Stimulated activated CD8-positive, alpha-beta memory T cell treated with anti-CD3 and anti-CD28 coated beads, Interleukin-12 subunit alpha, Interleukin-12 subunit beta, amount 100 ng/mL, for 24 hours (primary cell): ENCODE data around the gene PCNX2.

Experiments used
- DNase-seq: peaks from one replicate; pipeline ENCODE4 v3.0.0-alpha.2; 2020; ENCODE audit errors: extremely low read depth

PCNX2 gene

DNA sequence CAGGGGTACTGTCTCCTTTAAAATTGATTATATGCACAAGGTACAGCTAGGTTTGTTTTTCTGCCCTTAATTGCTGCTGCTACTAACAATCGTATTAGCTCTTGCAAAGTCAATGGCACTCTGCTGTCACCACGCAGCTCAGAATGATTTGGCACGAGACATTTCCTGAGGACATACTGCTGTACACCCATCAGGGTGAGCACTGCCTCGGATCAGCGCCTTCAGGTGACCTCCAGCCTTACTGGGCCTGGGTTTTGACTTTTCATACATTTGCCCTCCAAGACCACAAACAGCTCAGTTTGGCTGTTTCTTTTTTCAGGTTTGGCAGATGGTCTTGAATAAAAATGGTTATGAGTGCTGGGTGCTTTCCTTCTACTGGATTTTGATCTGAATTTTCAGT is 234.3 kb downstream of the PCNX2 start:
- no peak for DNase-seq

DNA sequence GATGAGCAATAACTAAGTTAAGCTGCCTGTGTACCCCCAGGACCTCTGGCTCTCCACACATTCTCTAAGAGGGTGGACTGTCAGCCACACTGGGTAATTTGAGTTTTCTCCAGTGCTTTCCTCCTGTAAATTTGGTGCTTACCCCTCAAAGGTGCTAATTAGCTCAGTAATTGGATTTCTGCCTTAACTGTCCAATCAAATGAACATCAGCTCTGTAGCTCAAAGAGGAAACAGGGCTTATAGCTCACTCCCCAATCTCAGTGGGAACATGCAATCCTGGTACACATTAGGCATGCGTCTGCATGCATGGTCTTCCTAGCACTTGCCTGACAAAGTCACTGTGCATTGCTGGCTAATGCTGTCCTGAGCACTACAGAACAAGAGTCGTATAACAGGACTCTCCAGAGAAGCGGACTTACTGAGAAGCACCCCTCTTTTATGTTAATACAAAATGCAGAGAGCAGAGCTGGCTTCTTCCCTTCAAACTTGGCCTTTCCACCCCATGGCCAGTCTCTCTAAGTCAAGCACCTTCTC is 235.0 kb downstream of the PCNX2 start:
- no peak for DNase-seq

DNA sequence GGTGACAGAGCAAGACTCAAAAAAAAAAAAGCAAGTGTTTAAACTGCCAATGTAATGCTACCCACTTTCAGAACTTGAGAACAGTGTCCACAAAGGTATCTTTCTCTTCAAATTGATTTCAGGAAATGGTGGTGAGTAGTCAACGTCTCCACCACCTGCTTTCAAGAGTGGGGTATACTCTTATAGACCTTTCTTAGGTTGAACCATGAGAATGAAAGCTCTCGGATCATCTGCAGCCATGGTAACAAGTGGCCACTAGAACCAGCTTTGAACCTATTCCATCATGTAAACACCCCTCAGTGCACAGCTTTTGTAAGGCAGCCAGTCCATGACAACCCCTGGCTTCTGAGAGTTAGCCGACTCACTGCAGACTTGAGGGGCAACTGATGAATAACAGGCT is 237.7 kb downstream of the PCNX2 start:
- no peak for DNase-seq

DNA sequence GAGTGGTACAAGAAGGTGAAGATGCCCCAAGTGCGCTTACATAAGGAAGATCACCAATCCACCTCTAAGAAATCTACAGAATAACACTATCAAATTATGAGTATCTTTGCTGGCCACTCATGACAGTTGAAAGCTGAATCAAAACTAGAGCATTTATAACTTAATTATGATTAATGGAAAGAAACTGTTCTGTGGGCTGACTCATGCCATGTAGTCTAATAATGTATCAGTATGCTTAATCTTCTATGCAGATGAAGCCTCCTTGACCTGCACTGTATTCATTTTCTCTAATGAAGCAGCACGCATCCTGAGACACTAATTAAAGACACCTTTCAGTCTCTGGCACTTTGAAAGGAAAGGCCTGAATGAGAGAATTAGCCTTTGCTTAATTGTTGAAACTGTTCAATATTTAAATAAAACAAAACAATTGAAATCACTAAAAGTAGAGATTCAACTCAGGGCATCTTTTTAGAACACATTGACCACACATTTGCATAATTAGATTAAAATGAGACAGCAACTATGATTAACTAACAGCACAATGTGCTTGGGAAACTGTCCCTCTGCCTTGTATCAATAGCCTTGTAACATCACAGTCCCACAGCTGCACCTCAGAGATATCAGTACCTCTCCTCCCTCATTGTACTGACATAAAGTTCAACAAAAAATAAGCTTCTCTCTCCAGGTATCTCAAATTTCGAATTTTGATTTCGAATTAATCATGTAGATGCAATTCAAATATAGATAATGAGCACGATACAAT is 239.5 kb downstream of the PCNX2 start:
- DNase-seq: no peak

DNA sequence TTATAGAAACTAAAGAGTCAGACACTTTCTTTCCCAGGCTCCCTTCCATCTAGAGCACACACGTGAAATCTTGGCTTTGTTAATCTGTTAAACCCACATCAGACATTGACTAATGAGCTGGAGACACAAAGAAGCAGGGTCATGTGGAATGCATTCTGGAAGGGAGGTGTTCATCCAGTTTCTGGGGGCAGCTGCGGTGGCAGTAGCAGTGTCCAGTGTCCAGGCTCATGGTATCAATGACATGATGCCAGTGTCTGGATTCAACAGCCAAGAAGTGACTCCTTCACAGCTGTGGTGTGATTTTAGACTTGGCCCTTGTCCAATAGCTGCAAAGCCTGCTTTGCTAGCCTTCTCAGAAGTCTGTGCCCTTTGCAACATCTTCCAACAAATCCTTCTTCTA is 249.9 kb downstream of the PCNX2 start:
- DNase-seq: no peak

DNA sequence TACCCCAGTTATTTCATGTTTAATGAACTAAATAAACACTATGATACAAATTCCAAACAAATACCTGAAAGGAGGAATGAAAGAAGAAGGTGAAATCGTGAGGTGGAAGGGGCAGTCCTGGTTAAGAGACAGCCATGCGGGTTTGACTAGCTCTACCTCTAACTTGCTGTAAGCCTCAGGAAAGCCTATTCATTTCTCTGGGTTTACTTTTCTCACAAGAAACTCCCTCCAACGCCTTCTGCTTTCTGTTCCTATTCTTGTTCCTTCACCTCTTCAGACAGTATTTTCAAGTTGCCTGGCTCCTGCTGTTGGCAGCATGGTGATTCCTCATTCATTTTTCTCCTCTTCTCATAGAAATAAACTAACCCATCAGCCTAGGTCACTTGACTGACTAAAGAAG is 252.7 kb downstream of the PCNX2 start:
- no peak for DNase-seq

DNA sequence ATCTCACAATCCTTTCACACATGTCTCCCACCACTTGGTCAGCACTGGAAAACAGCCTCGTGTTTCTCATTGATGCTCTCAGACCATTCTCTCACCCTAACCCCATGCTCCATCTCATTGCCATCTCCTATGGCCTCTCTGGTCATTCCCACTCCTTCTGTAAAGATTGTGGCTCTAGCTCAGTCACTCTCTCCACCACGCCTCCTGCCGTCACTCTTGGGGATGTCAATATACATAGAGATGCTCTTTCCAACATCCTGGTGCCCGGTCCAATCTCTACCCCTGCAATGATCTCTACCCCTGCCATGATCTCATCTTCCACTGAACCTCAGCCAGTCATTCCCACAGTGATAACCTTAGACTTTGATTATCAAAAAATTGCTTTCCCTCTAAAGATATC is 255.0 kb downstream of the PCNX2 start:
- DNase-seq: no peak

DNA sequence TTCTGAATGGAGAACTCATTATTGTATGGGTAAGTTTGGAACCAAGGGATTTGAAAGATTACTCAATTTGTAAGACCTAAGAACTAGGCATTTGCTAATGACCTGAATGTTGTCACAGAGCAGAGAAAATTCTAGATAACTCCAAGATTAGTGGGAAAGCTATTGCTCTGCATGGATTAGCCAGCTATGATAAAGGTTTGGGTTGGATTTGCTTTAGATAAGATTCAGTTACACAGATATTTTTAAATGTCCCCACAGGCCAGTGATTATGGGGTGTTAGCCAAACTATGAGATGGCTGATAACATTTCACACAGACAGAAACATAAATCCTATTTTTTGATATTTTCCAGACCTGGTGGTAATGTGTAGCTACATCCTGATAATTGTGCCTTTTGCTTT is 256.9 kb downstream of the PCNX2 start:
- no peak for DNase-seq

DNA sequence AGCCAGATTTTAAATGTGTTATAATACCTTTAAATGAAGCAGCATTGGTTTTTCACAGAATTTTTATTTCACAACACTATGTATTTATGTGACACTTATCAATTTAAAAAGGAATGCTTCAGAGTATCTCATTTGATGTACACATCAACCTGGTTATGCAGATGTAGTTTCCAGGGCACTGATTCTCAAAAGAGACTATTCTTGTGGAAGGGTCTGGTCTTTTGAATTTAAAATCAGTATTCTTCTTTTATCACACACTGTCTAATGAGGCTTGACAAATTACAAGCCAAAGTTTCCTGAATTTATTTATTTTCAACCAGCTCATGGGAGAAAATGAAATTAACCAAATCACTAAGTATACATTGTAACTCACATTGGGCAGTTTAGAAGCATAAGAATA is 257.7 kb downstream of the PCNX2 start:
- no peak for DNase-seq

DNA sequence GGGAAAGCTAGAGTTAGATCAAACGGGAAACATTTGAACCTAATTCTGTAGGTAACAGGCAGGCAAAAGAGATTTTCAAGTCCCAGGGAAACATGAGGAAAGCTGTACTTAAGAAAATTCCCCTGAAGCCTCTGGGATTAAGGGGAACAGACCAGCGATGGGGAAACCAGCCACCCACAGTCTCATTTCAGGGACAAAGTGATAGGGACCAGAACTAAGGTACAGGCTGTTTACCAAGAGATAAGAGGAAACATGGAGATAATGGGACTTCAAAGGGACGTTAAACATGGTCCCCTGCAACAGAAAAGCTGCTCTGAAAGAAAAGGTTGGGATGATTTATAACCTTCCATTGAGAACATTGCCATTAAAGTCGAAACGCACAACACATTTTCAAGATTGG is 260.7 kb downstream of the PCNX2 start:
- no peak for DNase-seq

DNA sequence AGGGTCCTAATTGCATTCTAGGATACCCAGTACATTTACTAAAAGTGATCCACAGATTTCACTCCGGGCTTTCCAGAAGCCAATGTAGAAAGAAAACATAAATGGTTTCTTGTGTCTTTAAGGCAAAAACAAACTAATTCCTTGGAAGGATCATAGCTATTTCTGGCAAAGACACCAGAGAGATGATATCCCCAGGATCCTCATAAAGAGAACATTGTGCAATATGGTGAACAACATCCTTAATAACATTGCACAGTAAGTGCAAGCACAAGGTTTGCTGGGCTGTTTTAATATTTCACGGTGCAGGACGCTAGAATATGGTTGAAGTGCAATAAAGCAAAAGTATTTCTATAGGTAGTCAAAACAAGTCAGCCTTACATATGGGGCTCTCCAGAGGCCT is 262.2 kb downstream of the PCNX2 start:
- no peak for DNase-seq

DNA sequence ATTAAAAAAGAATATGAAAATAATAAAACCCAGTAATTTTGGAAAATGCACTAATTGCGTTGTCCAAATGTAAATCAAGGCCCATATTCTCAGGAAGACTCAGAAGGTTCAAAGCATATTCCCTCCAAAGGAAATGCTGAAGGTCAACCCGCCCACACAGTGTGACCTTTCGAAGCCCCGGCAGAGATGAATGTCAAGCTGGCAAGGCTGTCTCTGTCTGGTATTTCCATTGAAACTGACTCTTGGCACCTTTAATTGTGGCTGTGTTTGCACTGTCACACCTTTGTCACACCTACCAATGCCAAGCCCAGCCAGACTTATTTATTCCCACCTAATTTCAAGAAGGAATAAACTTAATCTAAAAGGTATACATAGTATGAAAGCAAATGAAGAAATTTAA is 262.6 kb downstream of the PCNX2 start:
- no peak for DNase-seq

DNA sequence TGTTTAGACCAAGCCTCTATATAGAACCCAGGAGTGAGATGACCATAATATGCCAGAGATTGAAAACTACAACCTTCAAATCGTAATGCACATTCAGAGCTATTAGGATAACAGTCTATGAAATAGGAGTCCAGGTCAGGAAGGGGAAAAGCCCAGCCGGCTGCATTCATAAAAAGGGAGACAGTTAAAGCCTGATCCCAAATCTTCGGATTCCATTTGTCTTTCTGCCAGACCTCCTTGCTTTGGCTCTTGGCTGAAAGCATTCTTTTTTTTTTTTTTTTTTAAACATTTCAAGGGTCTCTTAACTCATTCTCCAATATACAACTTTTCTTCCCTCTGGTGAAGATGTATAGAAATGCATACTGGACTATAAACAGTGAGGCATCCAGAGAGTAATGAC is 264.0 kb downstream of the PCNX2 start:
- no peak for DNase-seq

DNA sequence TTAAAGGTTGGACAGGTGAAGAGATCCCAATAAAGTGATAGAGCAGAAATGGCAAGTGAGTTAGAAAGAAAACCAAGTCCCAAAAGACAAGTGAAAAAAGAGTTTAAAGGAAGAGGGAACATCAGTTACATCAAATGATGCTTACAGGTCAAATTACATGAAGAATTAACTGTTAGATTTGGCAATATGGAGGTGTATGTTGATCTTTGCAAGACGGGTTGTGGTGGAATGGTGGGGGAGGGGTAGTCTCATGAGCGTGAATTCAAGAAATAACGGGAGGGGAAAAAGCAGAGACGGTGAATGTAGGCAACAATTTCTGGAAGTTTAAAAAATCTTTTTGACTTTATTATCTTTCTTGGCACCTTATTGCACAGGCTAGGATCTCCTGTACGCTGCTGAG is 268.5 kb downstream of the PCNX2 start:
- no peak for DNase-seq

DNA sequence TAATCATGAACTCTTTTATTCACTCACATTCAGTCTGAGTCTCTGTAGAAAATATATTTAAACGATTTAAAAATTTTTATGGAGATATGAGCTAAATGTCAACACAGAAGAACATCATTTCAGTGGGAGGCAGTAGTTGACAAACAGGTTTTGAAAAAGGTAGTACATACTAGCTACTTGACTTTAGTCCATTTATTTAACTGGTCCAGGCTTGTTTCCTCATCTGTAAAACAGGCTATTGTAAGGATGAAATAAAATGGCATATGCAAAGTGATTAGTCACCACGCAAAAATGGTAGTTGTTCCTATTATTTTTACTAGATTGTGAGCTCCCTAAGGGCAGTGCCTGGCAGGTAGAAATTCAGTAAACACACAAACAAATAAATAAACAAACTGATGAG is 270.0 kb downstream of the PCNX2 start:
- no peak for DNase-seq

DNA sequence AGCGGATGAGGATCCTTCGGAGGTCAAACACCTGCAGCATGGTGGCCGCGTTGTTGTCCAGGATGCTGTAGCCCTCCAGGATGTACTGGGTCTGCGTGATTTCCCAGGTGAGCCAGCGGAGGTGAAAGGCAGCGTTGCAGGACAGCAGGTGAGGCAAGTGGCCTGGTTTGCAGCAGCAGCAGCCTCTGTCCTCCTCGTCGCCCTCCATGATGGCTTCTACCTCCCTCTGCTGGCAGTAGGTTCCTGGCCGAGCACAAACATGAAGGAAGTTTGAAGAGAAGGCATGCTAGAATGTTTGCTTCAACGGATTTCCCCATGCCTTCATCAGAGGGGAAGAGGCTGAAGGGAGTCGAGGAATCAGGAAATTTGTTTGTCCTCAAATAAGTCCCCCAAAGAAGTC is 270.4 kb downstream of the PCNX2 start:
- DNase-seq: no peak

DNA sequence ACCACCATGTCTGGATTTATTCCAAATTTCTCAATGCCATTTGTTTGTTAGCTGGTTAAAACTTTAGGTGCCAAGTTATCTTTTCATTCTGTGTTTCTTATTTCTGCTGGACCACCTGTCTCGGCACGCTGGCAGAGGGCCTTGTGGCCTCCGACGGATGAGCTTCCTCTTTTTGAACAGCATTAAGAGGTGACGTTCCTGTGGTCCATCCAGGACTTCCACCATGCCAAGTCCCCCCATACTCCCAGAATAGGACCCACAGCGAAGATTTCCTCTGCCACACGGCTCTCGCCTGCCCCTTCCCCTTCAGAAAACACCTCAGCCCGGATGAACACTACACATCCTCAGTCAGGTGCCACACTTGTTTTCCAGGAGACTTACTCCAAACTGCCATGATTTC is 271.3 kb downstream of the PCNX2 start:
- DNase-seq: no peak

DNA sequence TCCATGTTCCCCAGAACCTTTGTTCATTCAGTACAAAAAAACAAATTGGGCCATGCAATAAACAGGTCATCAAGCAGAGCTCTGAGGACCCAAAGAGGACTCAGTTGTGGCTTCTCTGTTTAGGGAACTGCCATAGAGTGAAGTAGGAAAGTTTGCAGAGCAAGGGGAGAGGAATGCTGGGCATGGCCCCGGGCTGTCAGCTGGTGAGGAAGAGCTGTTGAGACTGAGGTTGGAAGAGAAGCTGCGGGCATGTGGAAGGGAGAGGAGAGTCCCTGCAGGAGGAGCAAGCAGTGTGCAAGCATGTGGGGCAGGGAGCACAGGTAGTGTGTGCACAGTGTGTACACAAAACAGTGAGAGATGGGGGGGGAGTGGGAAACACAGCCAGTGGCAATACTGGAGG is 273.3 kb downstream of the PCNX2 start:
- no peak for DNase-seq

DNA sequence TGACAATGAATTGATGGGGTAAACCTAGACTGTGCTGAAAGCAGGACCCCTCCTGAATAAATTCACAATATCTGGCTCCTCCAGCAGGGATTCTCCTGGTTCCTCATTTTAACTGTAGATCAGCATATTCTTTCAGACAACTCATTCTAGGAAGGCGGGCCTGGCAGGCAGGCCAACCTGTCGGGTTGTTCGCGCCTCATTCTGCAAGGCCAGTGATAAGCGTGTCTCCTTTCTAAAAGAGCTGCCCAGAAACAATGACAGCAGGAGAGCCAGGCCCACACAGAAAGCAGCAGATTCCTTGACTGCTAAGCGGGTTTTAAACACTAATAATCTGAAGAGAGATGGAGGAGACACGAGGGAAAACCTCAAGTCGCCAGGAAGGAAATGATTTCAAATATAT is 275.1 kb downstream of the PCNX2 start:
- no peak for DNase-seq

DNA sequence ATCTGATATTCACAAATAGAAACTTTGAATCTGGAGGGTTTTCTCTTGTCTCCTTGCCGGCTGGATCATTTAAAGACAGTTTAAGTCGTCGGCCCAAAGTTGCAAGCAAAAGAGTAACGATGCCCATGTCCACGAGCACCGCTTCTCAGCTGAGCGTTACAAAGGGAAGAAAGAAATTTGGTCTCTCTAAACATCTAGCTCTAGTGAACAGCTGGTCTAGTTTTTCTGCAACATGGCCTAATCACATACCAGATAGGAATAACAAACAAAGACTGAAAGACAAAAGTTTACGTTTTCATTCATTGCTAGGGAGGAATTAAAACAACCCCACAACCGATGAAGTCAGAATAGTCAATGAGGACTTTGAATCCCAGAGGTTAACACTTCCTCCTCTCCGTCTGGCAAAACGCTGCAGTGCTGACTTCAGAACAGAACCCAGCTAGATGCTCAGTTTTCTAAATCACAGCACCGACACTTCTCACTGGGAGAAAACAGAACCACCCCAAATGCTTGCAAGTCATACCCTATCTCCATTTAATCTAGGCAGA is 275.7 kb downstream of the PCNX2 start:
- DNase-seq: no peak

DNA sequence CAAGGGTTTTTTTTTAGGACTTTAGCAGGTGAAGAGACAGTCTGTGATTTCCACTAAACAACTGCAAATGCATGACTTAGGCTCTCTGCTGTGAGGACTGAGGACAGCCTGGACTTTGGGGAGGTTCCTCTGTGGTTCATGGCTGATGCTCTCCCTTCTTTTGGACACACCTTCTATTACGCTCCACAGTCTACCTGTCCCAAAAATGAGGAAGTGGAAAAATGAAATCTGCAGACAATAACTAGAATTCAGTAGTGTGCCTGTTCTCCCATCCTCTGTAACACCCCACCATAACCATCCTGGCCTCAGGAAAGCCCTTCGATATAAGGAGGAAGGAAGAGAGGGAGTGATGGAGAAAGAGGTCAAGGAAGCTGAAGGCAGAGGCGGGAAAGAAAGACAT is 276.4 kb downstream of the PCNX2 start:
- no peak for DNase-seq

DNA sequence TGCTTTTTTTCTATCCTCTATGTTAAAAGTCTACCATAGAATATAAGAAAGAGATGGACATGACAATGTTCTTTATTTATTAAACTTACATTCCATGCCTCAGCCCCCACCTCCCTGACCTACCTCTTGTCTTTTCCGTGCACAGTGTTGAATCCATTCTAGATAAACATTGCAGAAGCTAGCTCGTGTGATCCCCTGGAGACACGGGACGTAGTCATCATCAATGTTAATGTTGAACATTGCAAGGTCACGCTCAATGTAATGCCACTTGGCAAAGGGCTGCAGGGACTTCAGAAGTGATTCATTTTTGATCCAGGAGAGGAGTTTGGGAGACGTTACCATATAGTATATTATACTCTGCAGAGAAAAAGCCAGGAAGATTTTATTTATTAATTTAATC is 278.7 kb downstream of the PCNX2 start:
- no peak for DNase-seq

DNA sequence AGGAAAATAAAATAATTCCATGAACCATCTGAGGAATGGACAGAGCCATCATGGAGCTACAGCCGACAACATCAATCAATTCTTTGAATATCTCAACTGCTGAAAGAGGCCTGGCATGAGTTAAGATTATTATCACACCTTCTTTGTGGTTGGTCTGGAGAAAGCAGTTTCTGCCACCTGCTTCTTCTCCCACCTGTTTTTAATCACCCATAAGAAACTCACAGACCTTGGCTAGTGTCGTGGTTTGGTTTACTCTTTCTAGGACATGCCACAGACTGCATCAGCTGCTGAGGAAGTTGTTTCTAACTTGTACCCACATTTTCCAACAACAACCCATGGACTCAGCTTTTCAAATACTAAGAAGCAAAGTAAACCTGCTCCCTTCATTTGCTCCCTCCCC is 279.6 kb downstream of the PCNX2 start:
- no peak for DNase-seq

DNA sequence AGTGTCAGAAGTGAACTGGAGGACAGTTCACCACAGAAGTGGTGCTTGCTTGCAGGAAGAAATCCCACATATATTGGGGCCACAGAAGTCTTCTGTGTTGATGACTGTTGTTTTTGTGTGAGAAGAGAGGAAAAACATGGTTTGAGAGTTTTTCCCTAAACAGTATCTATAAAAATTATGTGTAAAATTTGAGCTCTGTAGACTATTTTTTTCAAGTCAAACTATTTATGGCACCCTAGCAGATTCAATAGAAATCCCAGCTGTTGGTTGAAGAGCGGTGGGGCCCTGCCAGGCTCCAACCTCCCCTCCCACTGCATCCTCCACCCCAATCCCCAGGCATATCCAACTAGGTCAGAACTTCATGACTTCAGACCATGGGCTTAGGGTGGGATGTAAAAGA is 283.5 kb downstream of the PCNX2 start:
- DNase-seq: no peak
